Keratinocyte (primary cell): ENCODE data around the gene NBEAL2.

Experiments
- CTCF ChIP-seq, 3 experiments: IDR thresholded peaks in 1 of 3; conservative IDR thresholded peaks in 1 of 3; optimal IDR thresholded peaks in 1 of 3; 2 replicates in 2 of 3; 3 replicates in 1 of 3; pipeline versions ENCODE3 to v1.5.1; 2011; ENCODE audit warnings: low read length in 3 of 3, mild to moderate bottlenecking in 3 of 3, moderate library complexity in 2 of 3, control low read depth in 1 of 3, inconsistent platforms in 1 of 3; ENCODE audit not compliant: insufficient read depth in 2 of 3; ENCODE audit errors: extremely low read depth in 1 of 3
- EZH2 ChIP-seq: IDR thresholded peaks from one replicate; pipeline ENCODE4 v1.6.1; 2012; ENCODE audit warnings: inconsistent platforms, mild to moderate bottlenecking, low read length, moderate library complexity

DNA sequence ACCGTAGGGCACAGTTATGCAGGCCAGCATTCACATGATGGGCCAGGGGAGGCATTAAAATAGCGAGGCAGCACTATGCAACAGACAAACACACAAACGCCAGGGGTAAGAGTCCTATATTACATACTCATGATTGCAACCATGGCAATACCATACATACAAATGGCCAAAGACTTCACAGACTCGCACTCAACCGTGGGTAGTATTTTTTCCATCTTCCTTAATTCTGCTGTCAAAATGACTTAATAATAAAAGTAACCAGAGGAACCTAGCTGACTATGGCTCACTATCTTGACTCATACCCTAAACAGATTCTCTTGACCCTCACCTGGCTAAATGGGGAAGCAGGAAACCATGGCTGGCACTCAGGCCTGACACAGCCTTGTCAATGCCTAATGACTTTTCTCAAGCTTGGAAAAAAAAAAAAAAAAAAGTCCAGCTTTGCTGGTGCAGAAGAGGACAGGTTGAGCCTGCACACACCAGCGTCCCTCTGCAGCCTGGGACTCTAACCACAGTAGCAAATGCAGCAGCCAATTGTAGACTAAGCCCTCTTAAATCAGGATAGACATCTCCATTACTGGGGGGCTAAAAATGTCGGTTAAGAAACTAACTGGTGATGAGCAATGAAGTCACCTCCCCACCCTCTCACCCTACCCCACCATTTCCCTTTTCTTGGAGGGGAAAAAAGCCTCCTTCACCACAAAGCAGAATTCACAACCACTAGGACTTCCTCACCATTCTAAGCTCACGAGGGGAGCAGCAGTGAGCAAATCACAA is 26.0 kb upstream of the NBEAL2 start:
- no peak for TF ChIP-seq CTCF (optimal IDR thresholded peaks at IDR 0.05 in 1 of 3, IDR thresholded peaks at IDR 0.05 in 1 of 3, conservative IDR thresholded peaks at IDR 0.05 in 1 of 3; ENCODE audit: extremely low read depth in 1 of 3, insufficient read depth in 2 of 3, low read length in 3 of 3)
- no peak for TF ChIP-seq EZH2
